ENCODE measurements around the gene INSC.

DNA sequence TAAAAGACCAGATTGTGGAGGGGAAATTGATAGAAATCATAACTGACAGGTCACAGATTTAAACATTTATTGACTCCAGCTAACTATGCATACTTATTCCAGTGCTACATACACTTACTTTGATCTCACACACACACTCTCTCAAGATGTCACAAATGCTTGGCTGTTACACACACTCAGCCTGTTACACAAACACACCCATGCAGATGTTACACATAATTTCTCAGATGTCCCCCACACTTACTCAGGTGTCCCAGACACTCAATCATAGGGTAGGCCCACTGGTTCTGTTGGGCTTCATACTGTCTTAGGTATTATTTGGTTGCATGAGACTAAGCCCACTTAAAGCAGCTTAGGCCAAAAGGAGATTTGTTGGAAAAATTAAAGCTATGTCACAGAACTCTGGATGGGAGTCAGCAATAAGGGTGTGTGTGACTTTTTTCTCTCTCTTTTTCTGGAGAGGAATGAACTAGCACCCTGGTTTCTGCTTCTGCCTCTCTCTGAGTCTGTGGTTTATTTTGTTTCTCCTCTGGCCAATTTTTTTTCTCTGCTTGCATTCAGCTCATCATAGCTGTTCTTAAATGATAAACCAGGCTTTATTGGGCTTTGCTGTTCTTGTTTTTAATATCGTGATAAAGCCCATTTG is 179.4 kb downstream of the INSC start:
- TF ChIP-seq, protein P1, sequence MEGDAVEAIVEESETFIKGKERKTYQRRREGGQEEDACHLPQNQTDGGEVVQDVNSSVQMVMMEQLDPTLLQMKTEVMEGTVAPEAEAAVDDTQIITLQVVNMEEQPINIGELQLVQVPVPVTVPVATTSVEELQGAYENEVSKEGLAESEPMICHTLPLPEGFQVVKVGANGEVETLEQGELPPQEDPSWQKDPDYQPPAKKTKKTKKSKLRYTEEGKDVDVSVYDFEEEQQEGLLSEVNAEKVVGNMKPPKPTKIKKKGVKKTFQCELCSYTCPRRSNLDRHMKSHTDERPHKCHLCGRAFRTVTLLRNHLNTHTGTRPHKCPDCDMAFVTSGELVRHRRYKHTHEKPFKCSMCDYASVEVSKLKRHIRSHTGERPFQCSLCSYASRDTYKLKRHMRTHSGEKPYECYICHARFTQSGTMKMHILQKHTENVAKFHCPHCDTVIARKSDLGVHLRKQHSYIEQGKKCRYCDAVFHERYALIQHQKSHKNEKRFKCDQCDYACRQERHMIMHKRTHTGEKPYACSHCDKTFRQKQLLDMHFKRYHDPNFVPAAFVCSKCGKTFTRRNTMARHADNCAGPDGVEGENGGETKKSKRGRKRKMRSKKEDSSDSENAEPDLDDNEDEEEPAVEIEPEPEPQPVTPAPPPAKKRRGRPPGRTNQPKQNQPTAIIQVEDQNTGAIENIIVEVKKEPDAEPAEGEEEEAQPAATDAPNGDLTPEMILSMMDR (conservative IDR thresholded peaks at IDR 0.05; ENCODE audit: low read depth in 2 of 2), result no peak
- TF ChIP-seq, protein P2, sequence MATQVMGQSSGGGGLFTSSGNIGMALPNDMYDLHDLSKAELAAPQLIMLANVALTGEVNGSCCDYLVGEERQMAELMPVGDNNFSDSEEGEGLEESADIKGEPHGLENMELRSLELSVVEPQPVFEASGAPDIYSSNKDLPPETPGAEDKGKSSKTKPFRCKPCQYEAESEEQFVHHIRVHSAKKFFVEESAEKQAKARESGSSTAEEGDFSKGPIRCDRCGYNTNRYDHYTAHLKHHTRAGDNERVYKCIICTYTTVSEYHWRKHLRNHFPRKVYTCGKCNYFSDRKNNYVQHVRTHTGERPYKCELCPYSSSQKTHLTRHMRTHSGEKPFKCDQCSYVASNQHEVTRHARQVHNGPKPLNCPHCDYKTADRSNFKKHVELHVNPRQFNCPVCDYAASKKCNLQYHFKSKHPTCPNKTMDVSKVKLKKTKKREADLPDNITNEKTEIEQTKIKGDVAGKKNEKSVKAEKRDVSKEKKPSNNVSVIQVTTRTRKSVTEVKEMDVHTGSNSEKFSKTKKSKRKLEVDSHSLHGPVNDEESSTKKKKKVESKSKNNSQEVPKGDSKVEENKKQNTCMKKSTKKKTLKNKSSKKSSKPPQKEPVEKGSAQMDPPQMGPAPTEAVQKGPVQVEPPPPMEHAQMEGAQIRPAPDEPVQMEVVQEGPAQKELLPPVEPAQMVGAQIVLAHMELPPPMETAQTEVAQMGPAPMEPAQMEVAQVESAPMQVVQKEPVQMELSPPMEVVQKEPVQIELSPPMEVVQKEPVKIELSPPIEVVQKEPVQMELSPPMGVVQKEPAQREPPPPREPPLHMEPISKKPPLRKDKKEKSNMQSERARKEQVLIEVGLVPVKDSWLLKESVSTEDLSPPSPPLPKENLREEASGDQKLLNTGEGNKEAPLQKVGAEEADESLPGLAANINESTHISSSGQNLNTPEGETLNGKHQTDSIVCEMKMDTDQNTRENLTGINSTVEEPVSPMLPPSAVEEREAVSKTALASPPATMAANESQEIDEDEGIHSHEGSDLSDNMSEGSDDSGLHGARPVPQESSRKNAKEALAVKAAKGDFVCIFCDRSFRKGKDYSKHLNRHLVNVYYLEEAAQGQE (IDR thresholded peaks at IDR 0.05; ENCODE audit: unreplicated experiment), result no peak
- TF ChIP-seq POLR2AphosphoS5 (IDR thresholded peaks at IDR 0.05; ENCODE audit: low read depth) (no peak), JUNB (IDR thresholded peaks at IDR 0.05; ENCODE audit: unreplicated experiment) (no peak), EZH2 (IDR thresholded peaks at IDR 0.05; ENCODE audit: low read depth, unreplicated experiment) (no peak), EZH2phosphoT487 (IDR thresholded peaks at IDR 0.05; ENCODE audit: unreplicated experiment) (no peak), NANOG (IDR thresholded peaks at IDR 0.05; ENCODE audit: borderline replicate concordance) (no peak), CREB1 (CRISPR knock-in tag; IDR thresholded peaks at IDR 0.05; ENCODE audit: low read depth) (no peak), STAT1 (IDR thresholded peaks at IDR 0.05; ENCODE audit: unreplicated experiment) (no peak), ZNF331 (CRISPR knock-in tag; IDR thresholded peaks at IDR 0.05; ENCODE audit: low read depth) (no peak)
- TF ChIP-seq, protein P3, sequence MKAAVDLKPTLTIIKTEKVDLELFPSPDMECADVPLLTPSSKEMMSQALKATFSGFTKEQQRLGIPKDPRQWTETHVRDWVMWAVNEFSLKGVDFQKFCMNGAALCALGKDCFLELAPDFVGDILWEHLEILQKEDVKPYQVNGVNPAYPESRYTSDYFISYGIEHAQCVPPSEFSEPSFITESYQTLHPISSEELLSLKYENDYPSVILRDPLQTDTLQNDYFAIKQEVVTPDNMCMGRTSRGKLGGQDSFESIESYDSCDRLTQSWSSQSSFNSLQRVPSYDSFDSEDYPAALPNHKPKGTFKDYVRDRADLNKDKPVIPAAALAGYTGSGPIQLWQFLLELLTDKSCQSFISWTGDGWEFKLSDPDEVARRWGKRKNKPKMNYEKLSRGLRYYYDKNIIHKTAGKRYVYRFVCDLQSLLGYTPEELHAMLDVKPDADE (IDR thresholded peaks at IDR 0.05), result no peak
- TF ChIP-seq, protein P4, sequence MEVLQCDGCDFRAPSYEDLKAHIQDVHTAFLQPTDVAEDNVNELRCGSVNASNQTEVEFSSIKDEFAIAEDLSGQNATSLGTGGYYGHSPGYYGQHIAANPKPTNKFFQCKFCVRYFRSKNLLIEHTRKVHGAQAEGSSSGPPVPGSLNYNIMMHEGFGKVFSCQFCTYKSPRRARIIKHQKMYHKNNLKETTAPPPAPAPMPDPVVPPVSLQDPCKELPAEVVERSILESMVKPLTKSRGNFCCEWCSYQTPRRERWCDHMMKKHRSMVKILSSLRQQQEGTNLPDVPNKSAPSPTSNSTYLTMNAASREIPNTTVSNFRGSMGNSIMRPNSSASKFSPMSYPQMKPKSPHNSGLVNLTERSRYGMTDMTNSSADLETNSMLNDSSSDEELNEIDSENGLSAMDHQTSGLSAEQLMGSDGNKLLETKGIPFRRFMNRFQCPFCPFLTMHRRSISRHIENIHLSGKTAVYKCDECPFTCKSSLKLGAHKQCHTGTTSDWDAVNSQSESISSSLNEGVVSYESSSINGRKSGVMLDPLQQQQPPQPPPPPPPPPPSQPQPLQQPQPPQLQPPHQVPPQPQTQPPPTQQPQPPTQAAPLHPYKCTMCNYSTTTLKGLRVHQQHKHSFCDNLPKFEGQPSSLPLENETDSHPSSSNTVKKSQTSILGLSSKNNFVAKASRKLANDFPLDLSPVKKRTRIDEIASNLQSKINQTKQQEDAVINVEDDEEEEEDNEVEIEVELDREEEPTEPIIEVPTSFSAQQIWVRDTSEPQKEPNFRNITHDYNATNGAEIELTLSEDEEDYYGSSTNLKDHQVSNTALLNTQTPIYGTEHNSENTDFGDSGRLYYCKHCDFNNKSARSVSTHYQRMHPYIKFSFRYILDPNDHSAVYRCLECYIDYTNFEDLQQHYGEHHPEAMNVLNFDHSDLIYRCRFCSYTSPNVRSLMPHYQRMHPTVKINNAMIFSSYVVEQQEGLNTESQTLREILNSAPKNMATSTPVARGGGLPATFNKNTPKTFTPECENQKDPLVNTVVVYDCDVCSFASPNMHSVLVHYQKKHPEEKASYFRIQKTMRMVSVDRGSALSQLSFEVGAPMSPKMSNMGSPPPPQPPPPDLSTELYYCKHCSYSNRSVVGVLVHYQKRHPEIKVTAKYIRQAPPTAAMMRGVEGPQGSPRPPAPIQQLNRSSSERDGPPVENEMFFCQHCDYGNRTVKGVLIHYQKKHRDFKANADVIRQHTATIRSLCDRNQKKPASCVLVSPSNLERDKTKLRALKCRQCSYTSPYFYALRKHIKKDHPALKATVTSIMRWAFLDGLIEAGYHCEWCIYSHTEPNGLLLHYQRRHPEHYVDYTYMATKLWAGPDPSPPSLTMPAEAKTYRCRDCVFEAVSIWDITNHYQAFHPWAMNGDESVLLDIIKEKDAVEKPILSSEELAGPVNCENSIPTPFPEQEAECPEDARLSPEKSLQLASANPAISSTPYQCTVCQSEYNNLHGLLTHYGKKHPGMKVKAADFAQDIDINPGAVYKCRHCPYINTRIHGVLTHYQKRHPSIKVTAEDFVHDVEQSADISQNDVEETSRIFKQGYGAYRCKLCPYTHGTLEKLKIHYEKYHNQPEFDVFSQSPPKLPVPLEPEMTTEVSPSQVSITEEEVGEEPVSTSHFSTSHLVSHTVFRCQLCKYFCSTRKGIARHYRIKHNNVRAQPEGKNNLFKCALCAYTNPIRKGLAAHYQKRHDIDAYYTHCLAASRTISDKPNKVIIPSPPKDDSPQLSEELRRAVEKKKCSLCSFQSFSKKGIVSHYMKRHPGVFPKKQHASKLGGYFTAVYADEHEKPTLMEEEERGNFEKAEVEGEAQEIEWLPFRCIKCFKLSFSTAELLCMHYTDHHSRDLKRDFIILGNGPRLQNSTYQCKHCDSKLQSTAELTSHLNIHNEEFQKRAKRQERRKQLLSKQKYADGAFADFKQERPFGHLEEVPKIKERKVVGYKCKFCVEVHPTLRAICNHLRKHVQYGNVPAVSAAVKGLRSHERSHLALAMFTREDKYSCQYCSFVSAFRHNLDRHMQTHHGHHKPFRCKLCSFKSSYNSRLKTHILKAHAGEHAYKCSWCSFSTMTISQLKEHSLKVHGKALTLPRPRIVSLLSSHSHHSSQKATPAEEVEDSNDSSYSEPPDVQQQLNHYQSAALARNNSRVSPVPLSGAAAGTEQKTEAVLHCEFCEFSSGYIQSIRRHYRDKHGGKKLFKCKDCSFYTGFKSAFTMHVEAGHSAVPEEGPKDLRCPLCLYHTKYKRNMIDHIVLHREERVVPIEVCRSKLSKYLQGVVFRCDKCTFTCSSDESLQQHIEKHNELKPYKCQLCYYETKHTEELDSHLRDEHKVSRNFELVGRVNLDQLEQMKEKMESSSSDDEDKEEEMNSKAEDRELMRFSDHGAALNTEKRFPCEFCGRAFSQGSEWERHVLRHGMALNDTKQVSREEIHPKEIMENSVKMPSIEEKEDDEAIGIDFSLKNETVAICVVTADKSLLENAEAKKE (CRISPR knock-in tag; IDR thresholded peaks at IDR 0.05), result no peak

All from GM23338 (cell line).